GM18517 (cell line): ENCODE data around the gene MCF2L2.

ENCODE experiments used
- ATAC-seq: cut with Tn5 transposase; IDR thresholded peaks from one replicate; pipeline ENCODE4 v1.9.1; 2021; ENCODE audit warnings: mild to moderate bottlenecking, moderate library complexity; ENCODE audit not compliant: unreplicated experiment

MCF2L2 gene

GRCh38 chr3:183149915-183150750 is 278.3 kb downstream of the MCF2L2 start:
- ATAC-seq: no peak

GRCh38 chr3:183148056-183148455 is 280.4 kb downstream of the MCF2L2 start:
- no peak for ATAC-seq

- ATAC-seq: no peak
Observed at GRCh38 chr3:183144363-183144762, 284.1 kb downstream of the MCF2L2 start.

GRCh38 chr3:183142199-183142598 is 286.2 kb downstream of the MCF2L2 start:
- ATAC-seq: no peak

GRCh38 chr3:183134844-183135243 is 293.6 kb downstream of the MCF2L2 start:
- ATAC-seq: no peak

GRCh38 chr3:183132409-183132808 is 296.0 kb downstream of the MCF2L2 start:
- ATAC-seq: no peak

GRCh38 chr3:183131735-183132134 is 296.7 kb downstream of the MCF2L2 start:
- ATAC-seq: no peak

- no peak for ATAC-seq
Observed at GRCh38 chr3:183131186-183131725, 297.2 kb downstream of the MCF2L2 start.

- ATAC-seq: no peak
Observed at GRCh38 chr3:183129243-183129642, 299.2 kb downstream of the MCF2L2 start.

GRCh38 chr3:183128709-183129108 is 299.7 kb downstream of the MCF2L2 start:
- ATAC-seq: no peak
